ENCODE measurements around the gene KIF4A.

GRCh38 chrX:70427365-70427764, 137.5 kb downstream of the KIF4A start:
- TF ChIP-seq CTCF (IDR thresholded peaks at IDR 0.05 in 8 of 11, conservative IDR thresholded peaks at IDR 0.05 in 3 of 11) (no peak), POLR2A (IDR thresholded peaks at IDR 0.05) (no peak), POLR2AphosphoS5 (IDR thresholded peaks at IDR 0.05) (no peak)
